Fibroblast of pulmonary artery (primary cell): ENCODE data around the gene GRIFIN.
A peak's percentile ranks its signal among the peaks of the same experiment; 100 is the strongest.

Experiments used
- DNase-seq: peaks from one replicate; pipeline ENCODE4 v3.0.0-alpha.2; 2010; ENCODE audit warnings: low read depth
- H3K4me3 ChIP-seq: replicated peaks from 2 replicates; pipeline ENCODE4 v1.5.1; 2011; ENCODE audit warnings: low read depth, mild to moderate bottlenecking, control low read depth, low read length, moderate library complexity
- TF ChIP-seq, protein P1 (sequence below): IDR thresholded peaks from 2 replicates; pipeline ENCODE4 v1.5.1; 2011; ENCODE audit warnings: mild to moderate bottlenecking, control low read depth, low read length, inconsistent platforms; ENCODE audit errors: missing control alignments

The GRIFIN gene

DNA sequence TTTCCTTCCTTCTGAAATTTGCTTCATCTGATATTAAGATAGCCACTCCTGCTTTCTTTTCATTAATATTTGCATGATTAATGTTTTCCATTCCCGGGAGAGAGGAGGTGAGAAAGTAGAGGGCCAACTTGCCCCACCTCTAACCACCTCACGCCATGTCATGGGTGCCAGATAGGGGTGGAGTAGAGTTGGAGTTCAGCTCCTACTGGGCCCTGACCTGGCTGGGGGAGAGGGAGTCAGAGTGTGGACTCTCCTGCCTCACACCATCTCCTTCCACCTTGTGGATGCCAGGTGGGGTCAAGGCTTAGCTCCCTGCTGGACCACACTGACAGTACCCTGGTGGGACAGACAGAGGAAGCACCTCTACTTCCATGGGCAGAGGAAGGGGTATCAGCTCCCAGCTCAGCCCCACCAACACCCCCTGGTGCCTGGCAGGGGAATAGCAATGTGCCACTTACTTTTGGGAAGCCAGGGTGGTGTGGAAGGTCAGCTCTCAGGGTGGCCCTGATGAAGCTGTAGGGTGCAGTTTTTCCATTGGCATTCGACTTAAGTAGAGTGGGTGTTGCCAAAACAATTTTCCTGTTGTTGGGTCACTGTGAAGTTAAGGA, 44.8 kb downstream of the GRIFIN start:
- peak; percentile 6 for DNase-seq
- TF ChIP-seq, protein P1, sequence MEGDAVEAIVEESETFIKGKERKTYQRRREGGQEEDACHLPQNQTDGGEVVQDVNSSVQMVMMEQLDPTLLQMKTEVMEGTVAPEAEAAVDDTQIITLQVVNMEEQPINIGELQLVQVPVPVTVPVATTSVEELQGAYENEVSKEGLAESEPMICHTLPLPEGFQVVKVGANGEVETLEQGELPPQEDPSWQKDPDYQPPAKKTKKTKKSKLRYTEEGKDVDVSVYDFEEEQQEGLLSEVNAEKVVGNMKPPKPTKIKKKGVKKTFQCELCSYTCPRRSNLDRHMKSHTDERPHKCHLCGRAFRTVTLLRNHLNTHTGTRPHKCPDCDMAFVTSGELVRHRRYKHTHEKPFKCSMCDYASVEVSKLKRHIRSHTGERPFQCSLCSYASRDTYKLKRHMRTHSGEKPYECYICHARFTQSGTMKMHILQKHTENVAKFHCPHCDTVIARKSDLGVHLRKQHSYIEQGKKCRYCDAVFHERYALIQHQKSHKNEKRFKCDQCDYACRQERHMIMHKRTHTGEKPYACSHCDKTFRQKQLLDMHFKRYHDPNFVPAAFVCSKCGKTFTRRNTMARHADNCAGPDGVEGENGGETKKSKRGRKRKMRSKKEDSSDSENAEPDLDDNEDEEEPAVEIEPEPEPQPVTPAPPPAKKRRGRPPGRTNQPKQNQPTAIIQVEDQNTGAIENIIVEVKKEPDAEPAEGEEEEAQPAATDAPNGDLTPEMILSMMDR = peak; percentile 51
- H3K4me3 ChIP-seq = no peak overlapping the region

DNA sequence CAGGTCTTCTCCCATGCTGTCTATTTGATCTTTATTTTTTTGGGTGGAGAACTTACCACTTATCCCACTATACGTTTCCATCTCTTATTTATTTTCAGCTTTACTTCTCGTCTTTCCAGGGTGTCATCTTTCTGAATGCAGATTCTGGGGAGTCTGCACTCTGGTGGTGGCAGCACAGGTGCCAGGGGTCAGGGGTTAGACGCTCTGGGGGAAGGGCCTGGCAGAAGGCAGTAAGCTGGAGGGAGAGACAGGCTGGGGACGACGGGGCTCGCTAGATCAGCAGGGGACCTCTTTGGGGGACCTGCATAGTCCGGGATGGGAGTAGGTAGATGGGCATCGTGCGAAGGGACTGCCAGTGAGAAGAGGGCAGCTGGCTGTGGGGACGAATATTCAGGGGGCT, 50.4 kb downstream of the GRIFIN start:
- no peak for DNase-seq
- TF ChIP-seq, protein P1 = no peak
- no peak overlapping the region for H3K4me3 ChIP-seq
